Measurements from ENCODE around the gene P2RY8.
"Not testable (repeated sequence)": the region's sequence is repeated elsewhere in the genome, so short reads cannot be mapped to it uniquely, and the experiment has no call there.

Gene P2RY8

DNA sequence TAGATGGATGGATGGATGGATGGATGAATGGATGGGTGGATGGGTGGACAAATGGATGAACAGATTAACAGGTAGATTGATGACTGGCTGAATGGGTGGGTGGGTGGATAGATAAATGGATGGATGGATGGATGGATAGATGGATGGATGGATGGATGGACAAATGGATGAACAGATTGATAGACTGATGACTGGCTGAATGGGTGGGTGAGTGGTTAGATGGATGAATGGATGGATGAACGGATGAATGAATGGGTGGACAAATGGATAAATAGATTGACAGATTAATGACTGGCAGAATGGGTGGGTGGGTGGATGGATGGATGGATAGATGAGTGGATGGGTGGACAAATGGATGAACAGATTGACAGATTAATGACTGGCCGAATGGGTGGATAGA lies 40.9 kb upstream of the P2RY8 start:
- ChIA-PET CTCF (no interaction called here), POLR2A (ENCODE audit: low non-redundant PET) (no interaction called here)
- H3K27ac ChIP-seq, result no peak overlapping the region
- no peak for DNase-seq (ENCODE audit: low spot score)
- TF ChIP-seq, protein P1, sequence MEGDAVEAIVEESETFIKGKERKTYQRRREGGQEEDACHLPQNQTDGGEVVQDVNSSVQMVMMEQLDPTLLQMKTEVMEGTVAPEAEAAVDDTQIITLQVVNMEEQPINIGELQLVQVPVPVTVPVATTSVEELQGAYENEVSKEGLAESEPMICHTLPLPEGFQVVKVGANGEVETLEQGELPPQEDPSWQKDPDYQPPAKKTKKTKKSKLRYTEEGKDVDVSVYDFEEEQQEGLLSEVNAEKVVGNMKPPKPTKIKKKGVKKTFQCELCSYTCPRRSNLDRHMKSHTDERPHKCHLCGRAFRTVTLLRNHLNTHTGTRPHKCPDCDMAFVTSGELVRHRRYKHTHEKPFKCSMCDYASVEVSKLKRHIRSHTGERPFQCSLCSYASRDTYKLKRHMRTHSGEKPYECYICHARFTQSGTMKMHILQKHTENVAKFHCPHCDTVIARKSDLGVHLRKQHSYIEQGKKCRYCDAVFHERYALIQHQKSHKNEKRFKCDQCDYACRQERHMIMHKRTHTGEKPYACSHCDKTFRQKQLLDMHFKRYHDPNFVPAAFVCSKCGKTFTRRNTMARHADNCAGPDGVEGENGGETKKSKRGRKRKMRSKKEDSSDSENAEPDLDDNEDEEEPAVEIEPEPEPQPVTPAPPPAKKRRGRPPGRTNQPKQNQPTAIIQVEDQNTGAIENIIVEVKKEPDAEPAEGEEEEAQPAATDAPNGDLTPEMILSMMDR (conservative IDR thresholded peaks at IDR 0.05; ENCODE audit: low read depth), result no peak

GRCh38 chrX:1576201-1576992 lies 39.4 kb upstream of the P2RY8 start:
- DNase-seq (ENCODE audit: low spot score), result no peak
- CTCF ChIA-PET, result no interaction called here
- POLR2A ChIA-PET (ENCODE audit: low non-redundant PET), result no interaction called here
- TF ChIP-seq, protein P1 (conservative IDR thresholded peaks at IDR 0.05; ENCODE audit: low read depth), result no peak
- no peak overlapping the region for H3K27ac ChIP-seq

- CTCF ChIA-PET; DNase-seq (ENCODE audit: low spot score); POLR2A ChIA-PET (ENCODE audit: low non-redundant PET); H3K27ac ChIP-seq: not testable (repeated sequence)
Observed at GRCh38 chrX:1574181-1574580, 37.2 kb upstream of the P2RY8 start.

- DNase-seq (ENCODE audit: low spot score), result no peak
- TF ChIP-seq, protein P1 (conservative IDR thresholded peaks at IDR 0.05; ENCODE audit: low read depth), result no peak
- POLR2A ChIA-PET (ENCODE audit: low non-redundant PET), result no interaction called here
- H3K27ac ChIP-seq, result no peak overlapping the region
- CTCF ChIA-PET, result no interaction called here
Observed at GRCh38 chrX:1564750-1565683, 28.0 kb upstream of the P2RY8 start.

DNA sequence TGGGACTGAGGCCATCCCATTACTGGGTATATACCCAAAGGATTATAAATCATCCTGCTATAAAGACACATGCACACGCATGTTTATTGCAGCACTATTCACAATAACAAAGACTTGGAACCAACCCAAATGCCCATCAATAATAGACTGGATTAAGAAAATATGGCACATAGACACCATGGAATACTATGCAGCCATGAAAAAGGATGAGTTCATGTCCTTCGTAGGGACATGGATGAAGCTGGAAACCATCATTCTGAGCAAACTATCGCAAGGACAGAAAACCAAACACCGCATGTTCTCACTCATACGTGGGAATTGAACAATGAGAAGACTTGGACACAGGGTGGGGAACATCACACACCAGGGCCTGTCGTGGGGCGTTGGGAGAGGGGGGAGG lies 27.1 kb upstream of the P2RY8 start:
- H3K27ac ChIP-seq; POLR2A ChIA-PET (ENCODE audit: low non-redundant PET); DNase-seq (ENCODE audit: low spot score); CTCF ChIA-PET: not testable (repeated sequence)

DNA sequence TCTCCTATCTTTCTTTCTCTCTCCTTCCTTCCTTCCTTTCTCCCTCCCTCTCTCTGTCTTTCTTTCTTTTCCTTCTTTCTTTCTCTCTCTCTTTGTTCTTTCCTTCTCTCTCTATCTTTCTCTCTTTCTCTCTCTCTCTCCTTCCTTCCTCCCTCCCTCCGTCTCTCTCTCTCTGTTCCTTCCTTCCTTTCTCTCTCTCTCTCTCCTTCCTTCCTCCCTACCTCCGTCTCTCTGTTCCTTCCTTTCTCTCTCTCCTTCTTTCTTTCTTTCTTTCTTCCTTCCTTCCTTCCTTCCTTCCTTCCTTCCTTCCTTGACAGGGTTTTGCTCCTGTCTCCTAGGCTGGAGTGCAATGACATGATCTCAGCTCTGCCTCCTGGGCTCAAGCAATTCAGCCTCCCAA lies 24.2 kb upstream of the P2RY8 start:
- DNase-seq (ENCODE audit: low spot score), result no peak
- TF ChIP-seq, protein P1 (conservative IDR thresholded peaks at IDR 0.05; ENCODE audit: low read depth), result no peak
- no peak overlapping the region for H3K27ac ChIP-seq
- ChIA-PET POLR2A (ENCODE audit: low non-redundant PET) (no interaction called here), CTCF (no interaction called here)

DNA sequence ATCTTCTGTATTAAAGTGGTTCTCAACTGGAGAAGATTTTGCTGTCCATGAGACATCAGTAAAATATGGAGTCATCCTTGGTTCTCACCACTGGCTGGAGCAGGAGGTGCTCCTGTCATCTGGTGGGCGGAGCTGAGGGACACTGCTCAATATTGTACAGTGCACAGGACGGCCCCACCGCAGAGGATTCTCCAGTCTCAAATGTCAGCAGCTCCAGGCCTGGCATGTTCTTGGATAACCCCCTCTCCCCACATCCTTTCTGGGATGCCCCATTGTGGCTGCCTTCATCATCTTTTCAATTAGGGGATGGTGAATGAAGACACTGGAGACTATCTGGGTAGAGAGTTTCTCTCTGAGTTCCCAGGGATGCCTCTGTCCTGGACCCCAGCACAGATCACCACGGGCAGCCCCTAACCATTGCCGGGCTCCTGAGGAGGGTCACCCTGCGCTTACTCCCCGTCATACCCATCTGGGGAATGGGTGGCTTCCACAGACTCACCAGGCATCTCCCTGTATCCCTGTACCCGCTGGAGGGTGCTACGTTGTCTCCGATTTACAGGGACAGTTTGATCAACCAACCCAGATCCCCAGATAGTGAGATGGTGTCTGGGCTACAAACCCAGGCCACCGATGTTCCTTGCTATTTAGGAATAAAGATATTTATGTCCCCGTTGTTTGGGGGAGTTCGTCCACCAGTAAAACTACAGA lies 21.9 kb upstream of the P2RY8 start:
- ChIA-PET CTCF (no interaction called here), POLR2A (ENCODE audit: low non-redundant PET) (no interaction called here)
- DNase-seq (ENCODE audit: low spot score), result no peak
- no peak overlapping the region for H3K27ac ChIP-seq
- TF ChIP-seq, protein P1 (conservative IDR thresholded peaks at IDR 0.05; ENCODE audit: low read depth), result no peak

DNA sequence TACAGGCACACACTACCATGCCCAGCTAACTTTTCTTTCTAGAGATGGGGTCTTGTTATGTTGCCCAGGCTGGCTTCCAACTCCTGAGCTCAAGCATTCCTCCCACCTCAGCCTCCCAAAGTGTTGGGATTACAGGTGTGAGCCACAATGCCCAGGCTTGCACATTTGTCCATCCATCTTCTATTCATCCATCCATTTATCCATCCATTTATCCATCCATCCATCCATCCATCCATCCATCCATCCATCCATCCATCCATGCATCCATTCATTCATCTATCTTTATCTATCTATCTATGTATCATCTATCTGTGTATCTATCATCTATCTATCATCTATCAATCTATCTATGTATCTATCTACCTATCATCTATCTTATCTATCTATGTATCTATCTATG lies 20.5 kb upstream of the P2RY8 start:
- H3K27ac ChIP-seq; DNase-seq (ENCODE audit: low spot score); POLR2A ChIA-PET (ENCODE audit: low non-redundant PET); CTCF ChIA-PET: not testable (repeated sequence)

Data from RWPE1 (cell line).